SK-N-SH treated with all-trans-retinoic acid at 6 μM for 48 hours (cell line): ENCODE measurements around the gene PIK3R6.

Experiments used
- ARNTL ChIP-seq: fragments of 450-650 bp; formaldehyde crosslinking; IDR thresholded peaks from 2 replicates; pipeline ENCODE4 v1.5.0; 2020; ENCODE audit warnings: low read depth, mild to moderate bottlenecking, moderate library complexity, borderline replicate concordance
- OSR1 ChIP-seq: fragments of 250-450 bp; sonication (Bioruptor Pico); IDR thresholded peaks from 2 replicates; pipeline ENCODE4 v1.8.0; 2022; ENCODE audit warnings: moderate library complexity, mild to moderate bottlenecking, inconsistent platforms
- PATZ1 ChIP-seq: fragments of 250-450 bp; sonication (Bioruptor Pico); IDR thresholded peaks from 2 replicates; pipeline ENCODE4 v1.8.0; 2020; ENCODE audit warnings: mild to moderate bottlenecking, moderate library complexity, borderline replicate concordance
- POU6F1 ChIP-seq: fragments of 250-450 bp; sonication (Bioruptor Pico); IDR thresholded peaks from 2 replicates; pipeline ENCODE4 v1.8.0; 2021; ENCODE audit warnings: low read depth, mild to moderate bottlenecking, moderate library complexity, borderline replicate concordance
- PPARA ChIP-seq: fragments of 250-450 bp; sonication (Bioruptor Pico); IDR thresholded peaks from 2 replicates; pipeline ENCODE4 v1.5.0; 2020; ENCODE audit warnings: mild to moderate bottlenecking, borderline replicate concordance
- RARB ChIP-seq: fragments of 250-450 bp; sonication (Bioruptor Pico); IDR thresholded peaks from 2 replicates; pipeline ENCODE4 v1.8.0; 2021; ENCODE audit warnings: mild to moderate bottlenecking, moderate library complexity
- SNAI2 ChIP-seq: fragments of 250-450 bp; sonication (Bioruptor Pico); IDR thresholded peaks from 2 replicates; pipeline ENCODE4 v1.5.0; 2020; ENCODE audit warnings: mild to moderate bottlenecking, moderate library complexity
- TCF4 ChIP-seq: fragments of 250-450 bp; sonication (Bioruptor Pico); IDR thresholded peaks from 2 replicates; pipeline ENCODE4 v1.8.0; 2021; ENCODE audit warnings: mild to moderate bottlenecking, moderate library complexity, borderline replicate concordance
- TOX ChIP-seq: fragments of 250-450 bp; sonication (Bioruptor Pico); IDR thresholded peaks from 2 replicates; pipeline ENCODE4 v1.8.0; 2021; ENCODE audit warnings: mild to moderate bottlenecking, moderate library complexity, borderline replicate concordance
- ZC3H10 ChIP-seq: fragments of 250-450 bp; sonication (Bioruptor Pico); IDR thresholded peaks from 2 replicates; pipeline ENCODE4 v1.5.1; 2021; ENCODE audit warnings: mild to moderate bottlenecking, moderate library complexity
- ZFP30 ChIP-seq: fragments of 450-650 bp; formaldehyde crosslinking; IDR thresholded peaks from 2 replicates; pipeline ENCODE4 v1.5.0; 2022; ENCODE audit warnings: mild to moderate bottlenecking, moderate library complexity
- ZNF565 ChIP-seq: fragments of 450-650 bp; formaldehyde crosslinking; conservative IDR thresholded peaks from 2 replicates; pipeline ENCODE4 v1.5.0; 2020; ENCODE audit warnings: low read depth, mild to moderate bottlenecking, moderate library complexity
- TF ChIP-seq, protein P1 (sequence below): fragments of 250-450 bp; sonication (Bioruptor Pico); IDR thresholded peaks from 2 replicates; pipeline ENCODE4 v1.5.1; 2021; ENCODE audit warnings: mild to moderate bottlenecking, moderate library complexity
- TF ChIP-seq, protein P2 (sequence below): fragments of 250-450 bp; sonication (Bioruptor Pico); IDR thresholded peaks from 2 replicates; pipeline ENCODE4 v1.5.1; 2020; ENCODE audit warnings: low read depth, mild to moderate bottlenecking, moderate library complexity

DNA sequence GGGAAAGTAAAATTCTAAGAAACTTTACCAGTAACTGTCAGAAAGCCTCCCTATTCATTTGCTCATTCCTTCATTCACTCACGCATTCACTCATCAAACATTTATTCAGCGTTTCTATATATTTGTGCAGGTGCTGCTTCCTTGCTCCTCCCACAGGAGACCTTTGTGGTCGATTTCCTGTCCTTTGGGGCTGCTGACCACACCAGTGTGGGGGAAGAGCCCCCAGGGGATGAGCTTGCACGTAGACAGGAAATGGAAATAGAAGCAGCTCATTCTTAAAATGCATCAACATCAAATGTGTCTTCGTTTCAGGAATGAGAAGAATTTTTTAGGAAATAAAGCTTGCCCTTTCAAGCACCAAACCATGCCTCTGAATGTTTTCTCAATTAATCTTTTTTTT is 9.6 kb downstream of the PIK3R6 start:
- no peak for TF ChIP-seq POU6F1
- no peak for TF ChIP-seq ZC3H10 (CRISPR knock-in tag)
- TF ChIP-seq PATZ1 (CRISPR knock-in tag): no peak
- TF ChIP-seq, protein P1, sequence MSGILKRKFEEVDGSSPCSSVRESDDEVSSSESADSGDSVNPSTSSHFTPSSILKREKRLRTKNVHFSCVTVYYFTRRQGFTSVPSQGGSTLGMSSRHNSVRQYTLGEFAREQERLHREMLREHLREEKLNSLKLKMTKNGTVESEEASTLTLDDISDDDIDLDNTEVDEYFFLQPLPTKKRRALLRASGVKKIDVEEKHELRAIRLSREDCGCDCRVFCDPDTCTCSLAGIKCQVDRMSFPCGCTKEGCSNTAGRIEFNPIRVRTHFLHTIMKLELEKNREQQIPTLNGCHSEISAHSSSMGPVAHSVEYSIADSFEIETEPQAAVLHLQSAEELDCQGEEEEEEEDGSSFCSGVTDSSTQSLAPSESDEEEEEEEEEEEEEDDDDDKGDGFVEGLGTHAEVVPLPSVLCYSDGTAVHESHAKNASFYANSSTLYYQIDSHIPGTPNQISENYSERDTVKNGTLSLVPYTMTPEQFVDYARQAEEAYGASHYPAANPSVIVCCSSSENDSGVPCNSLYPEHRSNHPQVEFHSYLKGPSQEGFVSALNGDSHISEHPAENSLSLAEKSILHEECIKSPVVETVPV: no peak
- TF ChIP-seq ZFP30: no peak
- no peak for TF ChIP-seq TCF4 (CRISPR knock-in tag)
- TF ChIP-seq, protein P2, sequence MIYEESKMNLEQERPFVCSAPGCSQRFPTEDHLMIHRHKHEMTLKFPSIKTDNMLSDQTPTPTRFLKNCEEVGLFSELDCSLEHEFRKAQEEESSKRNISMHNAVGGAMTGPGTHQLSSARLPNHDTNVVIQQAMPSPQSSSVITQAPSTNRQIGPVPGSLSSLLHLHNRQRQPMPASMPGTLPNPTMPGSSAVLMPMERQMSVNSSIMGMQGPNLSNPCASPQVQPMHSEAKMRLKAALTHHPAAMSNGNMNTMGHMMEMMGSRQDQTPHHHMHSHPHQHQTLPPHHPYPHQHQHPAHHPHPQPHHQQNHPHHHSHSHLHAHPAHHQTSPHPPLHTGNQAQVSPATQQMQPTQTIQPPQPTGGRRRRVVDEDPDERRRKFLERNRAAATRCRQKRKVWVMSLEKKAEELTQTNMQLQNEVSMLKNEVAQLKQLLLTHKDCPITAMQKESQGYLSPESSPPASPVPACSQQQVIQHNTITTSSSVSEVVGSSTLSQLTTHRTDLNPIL (CRISPR knock-in tag): no peak
- TF ChIP-seq ZNF565 (CRISPR knock-in tag): no peak
- no peak for TF ChIP-seq RARB (CRISPR knock-in tag)
- TF ChIP-seq OSR1 (CRISPR knock-in tag): no peak
- TF ChIP-seq SNAI2 (CRISPR knock-in tag): no peak
- TF ChIP-seq ARNTL: no peak
- TF ChIP-seq PPARA: no peak
- TF ChIP-seq TOX (CRISPR knock-in tag): no peak
